Measurements from ENCODE around the gene RPUSD3. TPM values are rescaled to one million over a fixed set of nuclear protein-coding genes. Genes with fewer than 3 reads are reported as not detected.

RPUSD3 gene
- total RNA-seq, 2 donors from 2014 or later, result 65.9 to 66.9 TPM

GRCh38 chr3:9809615-9810432 is 34.0 kb downstream of the RPUSD3 start, which contains the start of gene TTLL3:
Gene TTLL3 (plus strand): TSS chr3:9810262. CDS start chr3:9810662, 400 bp downstream.
- peak; percentile 46 for ATAC-seq (replicated peaks)
- H3K36me3 Mint-ChIP-seq (ENCODE audit: low read depth), result peaks cover 74% of the 10 kb centered on the region
- H3K4me1 Mint-ChIP-seq, result peaks cover 34% of the 10 kb centered on the region
- H3K27ac Mint-ChIP-seq, result peak within 1 kb of the TSS; percentile 96
- H3K9me3 Mint-ChIP-seq, result no peaks in the 10 kb centered on the region
- no peaks in the 10 kb centered on the region for H3K27me3 Mint-ChIP-seq
- H3K4me3 Mint-ChIP-seq, result peak within 1 kb of the TSS; percentile 88

DNA sequence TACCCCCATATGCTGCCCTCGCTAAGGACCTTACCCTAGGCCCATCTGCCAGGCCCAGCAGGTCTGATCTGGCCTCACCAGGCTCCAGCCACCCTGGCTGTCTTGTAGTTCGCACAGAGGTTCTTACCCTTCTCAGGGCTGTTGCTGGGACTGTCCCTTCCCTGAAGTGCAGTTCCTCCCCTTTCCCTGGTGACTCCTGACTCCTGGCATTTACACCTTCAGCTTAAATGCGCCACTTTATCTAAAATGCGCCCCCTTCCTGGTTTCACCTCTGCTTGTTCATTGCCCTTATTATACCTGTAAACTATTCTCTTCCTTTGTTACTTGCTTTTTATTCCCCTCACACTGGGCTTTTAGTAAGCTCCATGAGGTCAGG is 34.6 kb downstream of the RPUSD3 start:
- peak overlapping the region; percentile 88 for H3K4me3 Mint-ChIP-seq
- peak; percentile 50 for ATAC-seq (replicated peaks)
- peaks cover 80% of the 10 kb centered on the region for H3K36me3 Mint-ChIP-seq (ENCODE audit: low read depth)
- peak overlapping the region; percentile 96 for H3K27ac Mint-ChIP-seq
- H3K27me3 Mint-ChIP-seq, result no peaks in the 10 kb centered on the region
- peaks cover 34% of the 10 kb centered on the region for H3K4me1 Mint-ChIP-seq
- no peaks in the 10 kb centered on the region for H3K9me3 Mint-ChIP-seq

- ATAC-seq (replicated peaks), result peak; percentile 81
- H3K27me3 Mint-ChIP-seq, result no peaks in the 10 kb centered on the region
- peak overlapping the region; percentile 88 for H3K4me3 Mint-ChIP-seq
- no peaks in the 10 kb centered on the region for H3K9me3 Mint-ChIP-seq
- peak overlapping the region; percentile 96 for H3K27ac Mint-ChIP-seq
- peaks cover 38% of the 10 kb centered on the region for H3K4me1 Mint-ChIP-seq
- peaks cover 84% of the 10 kb centered on the region for H3K36me3 Mint-ChIP-seq (ENCODE audit: low read depth)
Measured at GRCh38 chr3:9808345-9809037, 35.3 kb downstream of the RPUSD3 start.

- Mint-ChIP-seq H3K36me3 (ENCODE audit: low read depth) (peaks cover 84% of the 10 kb centered on the region), H3K4me3 (peak overlapping the region; percentile 88), H3K9me3 (no peaks in the 10 kb centered on the region), H3K4me1 (peaks cover 40% of the 10 kb centered on the region), H3K27me3 (no peaks in the 10 kb centered on the region), H3K27ac (peak overlapping the region; percentile 96)
- ATAC-seq (replicated peaks), result no peak
Measured at GRCh38 chr3:9807981-9808344, 35.8 kb downstream of the RPUSD3 start.

DNA sequence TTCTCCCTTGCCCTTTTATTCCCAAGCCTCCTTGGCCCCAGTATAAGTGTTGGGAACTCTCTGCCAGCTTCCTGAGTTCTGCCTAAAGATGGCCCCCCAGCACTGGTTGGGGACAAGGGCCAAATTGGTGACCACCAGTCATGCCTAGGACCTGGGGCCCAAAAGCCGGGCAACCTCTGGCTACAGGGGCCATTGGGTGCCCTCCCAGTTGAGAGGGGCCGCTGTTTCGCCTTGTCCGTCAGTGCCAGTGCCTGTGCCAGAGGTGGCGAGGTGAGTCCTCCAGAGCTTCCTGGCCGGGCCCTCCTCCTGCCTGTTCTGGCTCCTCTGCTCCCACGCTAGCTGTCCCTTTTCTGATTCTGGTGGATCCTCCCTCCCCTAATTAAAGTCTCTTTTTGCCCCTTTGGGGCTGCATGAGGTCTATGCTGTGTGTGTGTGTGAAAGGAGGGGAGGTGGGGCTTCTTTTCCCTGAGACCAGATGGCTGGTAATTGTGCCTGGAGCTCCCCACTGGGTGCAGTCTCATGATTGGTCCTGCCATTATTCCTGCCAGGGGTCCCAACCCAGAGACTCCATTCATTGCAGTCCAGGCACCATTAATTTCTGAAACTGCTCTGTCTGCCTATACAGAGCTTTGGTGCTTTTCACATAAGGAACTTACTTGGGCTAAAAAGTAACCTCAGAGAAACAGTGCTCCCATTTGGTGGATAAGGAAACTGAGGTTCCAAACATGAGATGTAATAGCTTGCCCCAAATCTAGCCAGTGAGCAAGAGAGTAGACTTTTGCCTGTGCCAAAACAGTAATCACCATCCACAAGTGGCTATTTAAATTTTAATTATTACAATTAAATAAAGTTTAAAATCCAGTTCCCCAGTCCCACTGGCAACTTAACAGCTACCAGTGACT is 36.9 kb downstream of the RPUSD3 start:
- Mint-ChIP-seq H3K4me1 (peaks cover 40% of the 10 kb centered on the region), H3K27me3 (no peaks in the 10 kb centered on the region), H3K36me3 (ENCODE audit: low read depth) (peaks cover 90% of the 10 kb centered on the region), H3K9me3 (no peaks in the 10 kb centered on the region), H3K4me3 (no peak overlapping the region), H3K27ac (no peak overlapping the region)
- ATAC-seq (replicated peaks), result no peak

- peaks cover 34% of the 10 kb centered on the region for H3K4me1 Mint-ChIP-seq
Measured at GRCh38 chr3:9806137-9806536, 37.7 kb downstream of the RPUSD3 start.

GRCh38 chr3:9804996-9805395 is 38.8 kb downstream of the RPUSD3 start:
- Mint-ChIP-seq H3K36me3 (ENCODE audit: low read depth) (peaks cover 94% of the 10 kb centered on the region), H3K27ac (no peak overlapping the region), H3K4me1 (peaks cover 27% of the 10 kb centered on the region), H3K9me3 (no peaks in the 10 kb centered on the region), H3K4me3 (no peak overlapping the region), H3K27me3 (no peaks in the 10 kb centered on the region)
- ATAC-seq (replicated peaks), result no peak

More at GRCh38 chr3:9806137-9806536, 37.7 kb downstream of the RPUSD3 start:
- Mint-ChIP-seq H3K27me3 (no peaks in the 10 kb centered on the region), H3K27ac (no peak overlapping the region), H3K9me3 (no peaks in the 10 kb centered on the region), H3K36me3 (ENCODE audit: low read depth) (peaks cover 90% of the 10 kb centered on the region), H3K4me3 (no peak overlapping the region)
- no peak for ATAC-seq (replicated peaks)

DNA sequence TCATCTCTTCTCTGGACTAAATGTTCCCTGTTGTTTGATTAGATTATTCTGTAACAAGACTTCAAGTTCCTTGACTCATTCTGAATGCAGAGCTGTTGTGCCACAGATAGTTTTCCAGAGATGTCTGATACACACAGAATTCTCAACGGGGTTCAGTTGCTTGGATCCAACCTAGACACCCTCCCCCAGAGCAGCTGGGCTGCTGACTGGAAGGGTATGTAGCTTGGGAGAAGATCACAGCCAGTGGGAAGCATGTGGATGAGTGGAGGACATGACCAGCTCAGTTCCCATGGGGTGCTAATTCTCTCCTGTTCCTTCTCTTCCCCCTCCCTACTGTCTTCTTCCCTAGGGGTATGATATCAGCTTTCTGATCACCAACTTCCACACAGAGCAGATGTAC is 40.3 kb downstream of the RPUSD3 start:
- ATAC-seq (replicated peaks), result no peak
- H3K4me1 Mint-ChIP-seq, result peaks cover 16% of the 10 kb centered on the region
- H3K36me3 Mint-ChIP-seq (ENCODE audit: low read depth), result peaks cover 98% of the 10 kb centered on the region
- H3K27me3 Mint-ChIP-seq, result no peaks in the 10 kb centered on the region
- H3K4me3 Mint-ChIP-seq, result no peak overlapping the region
- H3K27ac Mint-ChIP-seq, result peak overlapping the region; percentile 74
- H3K9me3 Mint-ChIP-seq, result no peaks in the 10 kb centered on the region

DNA sequence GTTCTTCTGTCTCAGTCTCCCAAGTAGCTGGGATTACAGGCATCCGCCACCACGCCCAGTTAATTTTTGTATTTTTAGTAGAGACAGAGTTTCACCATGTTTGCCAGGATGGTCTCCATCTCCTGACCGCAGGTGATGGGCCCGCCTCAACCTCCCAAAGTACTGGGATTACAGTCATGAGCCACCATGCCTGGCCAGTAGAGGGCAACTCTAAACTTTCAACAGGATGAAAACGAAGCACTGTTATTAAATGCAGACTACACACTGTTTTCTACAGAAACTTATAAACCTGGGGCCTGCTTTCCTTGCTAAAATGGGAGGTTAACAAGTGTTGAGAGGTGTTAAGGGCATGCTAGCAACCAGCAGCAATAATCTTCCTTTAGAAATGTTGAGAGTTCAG is 43.3 kb downstream of the RPUSD3 start:
- peaks cover 100% of the 10 kb centered on the region for H3K36me3 Mint-ChIP-seq (ENCODE audit: low read depth)
- no peak overlapping the region for H3K27ac Mint-ChIP-seq
- no peaks in the 10 kb centered on the region for H3K9me3 Mint-ChIP-seq
- no peak for ATAC-seq (replicated peaks)
- peaks cover 8% of the 10 kb centered on the region for H3K4me1 Mint-ChIP-seq
- H3K4me3 Mint-ChIP-seq, result no peak overlapping the region
- no peaks in the 10 kb centered on the region for H3K27me3 Mint-ChIP-seq

DNA sequence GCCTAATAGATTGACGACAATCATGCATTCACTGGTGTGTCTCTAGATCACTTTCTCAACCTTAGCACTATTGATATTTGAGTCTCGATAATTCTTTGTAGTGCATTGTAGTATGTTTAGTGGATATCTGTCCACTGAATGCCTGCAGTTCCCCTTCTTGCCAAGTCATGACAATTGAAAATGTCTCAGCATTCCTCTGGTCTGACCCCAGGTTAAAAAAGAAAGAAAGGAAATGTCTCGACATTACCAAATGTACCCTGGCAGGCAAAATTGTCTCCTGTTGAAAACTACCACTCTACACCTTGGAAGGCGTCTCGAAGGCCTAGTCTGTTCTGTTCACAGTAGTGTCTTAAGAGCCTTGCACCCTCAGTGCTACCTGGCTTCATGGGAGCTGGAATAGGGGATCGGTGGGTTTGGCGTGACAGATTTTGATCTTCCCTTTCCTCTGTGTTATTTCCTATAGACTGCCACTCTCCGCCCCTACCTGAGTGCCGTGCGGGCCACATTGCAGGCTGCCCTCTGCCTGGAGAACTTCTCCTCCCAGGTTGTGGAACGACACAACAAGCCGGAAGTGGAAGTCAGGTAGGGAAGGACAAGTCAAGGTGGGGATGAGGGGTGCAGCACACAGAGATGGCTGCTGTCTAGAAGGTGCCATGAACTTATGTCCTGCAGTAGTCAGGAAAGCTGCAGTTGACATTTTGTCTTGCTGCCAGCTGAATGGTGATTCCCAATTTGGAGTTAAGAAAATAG is 46.4 kb downstream of the RPUSD3 start:
- no peaks in the 10 kb centered on the region for H3K27me3 Mint-ChIP-seq
- no peak for ATAC-seq (replicated peaks)
- H3K4me1 Mint-ChIP-seq, result peaks cover 11% of the 10 kb centered on the region
- H3K36me3 Mint-ChIP-seq (ENCODE audit: low read depth), result peaks cover 100% of the 10 kb centered on the region
- no peak overlapping the region for H3K4me3 Mint-ChIP-seq
- H3K27ac Mint-ChIP-seq, result peak overlapping the region; percentile 62
- H3K9me3 Mint-ChIP-seq, result no peaks in the 10 kb centered on the region

- Mint-ChIP-seq H3K27ac (peak overlapping the region; percentile 98), H3K4me3 (peak overlapping the region; percentile 94), H3K36me3 (ENCODE audit: low read depth) (peaks cover 100% of the 10 kb centered on the region), H3K4me1 (peaks cover 24% of the 10 kb centered on the region), H3K9me3 (no peaks in the 10 kb centered on the region), H3K27me3 (no peaks in the 10 kb centered on the region)
- ATAC-seq (replicated peaks), result no peak
Measured at GRCh38 chr3:9795207-9795606, 48.6 kb downstream of the RPUSD3 start.

GRCh38 chr3:9794400-9794799 is 49.4 kb downstream of the RPUSD3 start:
- H3K4me1 Mint-ChIP-seq, result peaks cover 31% of the 10 kb centered on the region
- peak overlapping the region; percentile 94 for H3K4me3 Mint-ChIP-seq
- no peak for ATAC-seq (replicated peaks)
- peak overlapping the region; percentile 98 for H3K27ac Mint-ChIP-seq
- H3K9me3 Mint-ChIP-seq, result no peaks in the 10 kb centered on the region
- H3K36me3 Mint-ChIP-seq (ENCODE audit: low read depth), result peaks cover 100% of the 10 kb centered on the region
- no peaks in the 10 kb centered on the region for H3K27me3 Mint-ChIP-seq

DNA sequence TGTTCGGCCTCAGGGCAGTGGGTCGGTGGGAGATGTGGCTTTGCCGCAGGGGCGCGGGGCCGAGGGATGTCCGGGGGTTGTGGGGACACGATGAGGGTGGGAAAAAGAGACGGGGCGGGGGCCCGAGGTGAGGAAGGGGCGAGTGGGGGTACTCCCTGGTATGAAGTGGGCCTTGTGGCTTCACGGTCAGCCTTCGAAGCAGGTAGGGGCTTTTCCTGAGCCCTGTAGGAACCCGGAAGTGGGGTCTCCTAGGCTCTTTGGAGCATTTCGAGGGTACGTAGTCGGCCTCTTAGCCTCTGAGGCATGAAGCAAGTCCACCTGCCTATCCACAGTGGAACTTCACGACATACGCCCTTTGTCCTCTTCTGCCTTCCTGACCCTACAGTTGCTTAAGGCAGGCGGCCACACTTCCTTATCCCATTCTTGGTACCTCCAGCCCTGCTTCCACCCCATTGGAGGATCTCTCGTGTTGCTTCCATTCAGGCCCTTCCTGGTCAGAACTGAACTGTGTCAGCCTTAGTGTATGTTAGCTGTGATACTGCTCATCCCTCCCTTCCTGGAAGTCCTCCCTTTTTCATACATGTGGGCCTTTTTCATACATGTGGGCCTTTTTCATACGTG is 50.5 kb downstream of the RPUSD3 start:
- H3K27ac Mint-ChIP-seq, result peak overlapping the region; percentile 98
- no peaks in the 10 kb centered on the region for H3K9me3 Mint-ChIP-seq
- peak; percentile 23 for ATAC-seq (replicated peaks)
- peak overlapping the region; percentile 94 for H3K4me3 Mint-ChIP-seq
- H3K4me1 Mint-ChIP-seq, result peaks cover 35% of the 10 kb centered on the region
- peaks cover 98% of the 10 kb centered on the region for H3K36me3 Mint-ChIP-seq (ENCODE audit: low read depth)
- H3K27me3 Mint-ChIP-seq, result no peaks in the 10 kb centered on the region

Data from activated T-helper 17 cell treated with anti-CD3 and anti-CD28 coated beads, Interleukin-2, amount 50 U/mL, for 72 hours (primary cell).